Liver (tissue), 9 donors: ENCODE results near the gene PLA2G15. TPM values are rescaled to one million over a fixed set of nuclear protein-coding genes. Genes with fewer than 3 reads are reported as not detected.

Source experiments
- DNase-seq: peaks from one replicate; pipeline ENCODE4 v3.0.0-alpha.2; 2017; ENCODE audit warnings: low spot score
- H3K27ac ChIP-seq, 2 donors: one replicate each; pipeline ENCODE4 v1.7.0; 2013; ENCODE audit warnings: inconsistent platforms in 2 of 2, low read length in 2 of 2, control low read depth in 1 of 2, low read depth in 1 of 2, mild to moderate bottlenecking in 1 of 2
- H3K27me3 ChIP-seq, 4 donors: one replicate each; pipeline versions ENCODE4 v1.6.1 to v1.7.0; 2013; ENCODE audit warnings: low read length in 3 of 4, inconsistent platforms in 1 of 4, mild to moderate bottlenecking in 1 of 4, moderate library complexity in 1 of 4; ENCODE audit not compliant: control insufficient read depth in 4 of 4, insufficient read depth in 4 of 4
- H3K36me3 ChIP-seq, 4 donors: one replicate each; pipeline versions ENCODE4 v1.6.1 to v1.7.0; 2013; ENCODE audit warnings: low read length in 3 of 4, mild to moderate bottlenecking in 3 of 4, low read depth in 1 of 4, moderate library complexity in 1 of 4; ENCODE audit not compliant: control insufficient read depth in 4 of 4, insufficient read depth in 3 of 4
- H3K4me1 ChIP-seq, 4 donors: one replicate each; pipeline versions ENCODE4 v1.6.1 to v1.7.0; 2013; ENCODE audit warnings: low read length in 3 of 4, mild to moderate bottlenecking in 3 of 4, moderate library complexity in 1 of 4; ENCODE audit not compliant: control insufficient read depth in 4 of 4, insufficient read depth in 4 of 4
- H3K4me3 ChIP-seq, 3 donors: one replicate each; pipeline versions ENCODE4 v1.6.1 to v1.7.0; 2013; ENCODE audit warnings: low read length in 3 of 3, control low read depth in 1 of 3, low read depth in 1 of 3, mild to moderate bottlenecking in 1 of 3
- H3K9ac ChIP-seq, 2 donors: one replicate each; pipeline ENCODE4 v1.7.0; 2013; ENCODE audit warnings: low read length in 2 of 2, mild to moderate bottlenecking in 2 of 2, moderate library complexity in 2 of 2, control low read depth in 1 of 2, low read depth in 1 of 2
- H3K9me3 ChIP-seq, 4 donors: one replicate each; pipeline versions ENCODE4 v1.6.1 to v1.7.0; 2013; ENCODE audit warnings: low read length in 3 of 4; ENCODE audit not compliant: control insufficient read depth in 4 of 4
- ATF3 ChIP-seq: IDR thresholded peaks from 2 replicates; pipeline ENCODE4 v1.6.1; 2016; ENCODE audit warnings: antibody characterized with exemption
- CTCF ChIP-seq: fragments of 150-350 bp; IDR thresholded peaks from 2 replicates; pipeline ENCODE4 v1.5.1; 2017; ENCODE audit warnings: improper control_type of control experiment, low read depth, low read length; ENCODE audit not compliant: missing input control
- EGR1 ChIP-seq, 2 donors: IDR thresholded peaks; 2 replicates each; pipeline ENCODE4 v1.6.1; 2016 to 2018; ENCODE audit warnings: antibody characterized with exemption in 2 of 2, low read depth in 2 of 2
- FOXA2 ChIP-seq: IDR thresholded peaks from 2 replicates; pipeline ENCODE4 v1.6.1; 2016; ENCODE audit warnings: antibody characterized with exemption
- GABPA ChIP-seq, 2 donors: IDR thresholded peaks in 1 of 2; conservative IDR thresholded peaks in 1 of 2; 2 replicates each; pipeline ENCODE4 v1.6.1; 2016; ENCODE audit warnings: antibody characterized with exemption in 2 of 2, mild to moderate bottlenecking in 1 of 2, moderate library complexity in 1 of 2
- HNF4A ChIP-seq, 2 donors: conservative IDR thresholded peaks; 2 replicates each; pipeline ENCODE4 v1.6.1; 2016; ENCODE audit warnings: antibody characterized with exemption in 2 of 2, mild to moderate bottlenecking in 2 of 2
- HNF4G ChIP-seq: IDR thresholded peaks from 2 replicates; pipeline ENCODE4 v1.6.1; 2016; ENCODE audit warnings: antibody characterized with exemption
- JUND ChIP-seq, 2 donors: IDR thresholded peaks; 2 replicates each; pipeline ENCODE4 v1.6.1; 2016; ENCODE audit warnings: antibody characterized with exemption in 2 of 2
- NR2F2 ChIP-seq: IDR thresholded peaks from 2 replicates; pipeline ENCODE4 v1.6.1; 2016; ENCODE audit warnings: antibody characterized with exemption
- RAD21 ChIP-seq, 2 donors: IDR thresholded peaks; 2 replicates each; pipeline ENCODE4 v1.6.1; 2016; ENCODE audit warnings: antibody characterized with exemption in 2 of 2, mild to moderate bottlenecking in 2 of 2
- REST ChIP-seq: IDR thresholded peaks from 2 replicates; pipeline ENCODE4 v1.6.1; 2016; ENCODE audit warnings: antibody characterized with exemption, mild to moderate bottlenecking
- RXRA ChIP-seq, 2 donors: IDR thresholded peaks; 2 replicates each; pipeline ENCODE4 v1.6.1; 2017 to 2018; ENCODE audit warnings: antibody characterized with exemption in 2 of 2, mild to moderate bottlenecking in 1 of 2
- YY1 ChIP-seq: IDR thresholded peaks from 2 replicates; pipeline ENCODE4 v1.6.1; 2016; ENCODE audit warnings: antibody characterized with exemption, mild to moderate bottlenecking
- ZBTB33 ChIP-seq: IDR thresholded peaks from 2 replicates; pipeline ENCODE4 v1.6.1; 2016; ENCODE audit warnings: antibody characterized with exemption
- WGBS: extraction: QIAGEN DNeasy Blood & Tissue Kit; methylation state at CpG from one replicate; pipeline ENCODE4 v1.1.7; 2013; 5-methylcytosine and 5-hydroxymethylcytosine counted together
- polyA plus RNA-seq, 2 donors: library from polyadenylated mRNA; stranded (reverse) in 1 of 2; unstranded in 1 of 2; fragments of 200-250 nt in 1 of 2; fragments of >200 nt in 1 of 2; fragmentation: Nextera tagmentation in 1 of 2; extraction: Ambion mirVana in 1 of 2; gene quantifications; one replicate each; pipeline versions ENCODE4 v1.2.1 to v1.2.3, GENCODE V29; 2013 to 2015
- total RNA-seq, 2 donors: library from RNA; depleted of rRNA; stranded (reverse); fragments of >200 nt; gene quantifications; one replicate each; pipeline ENCODE4 v1.2.3, GENCODE V29; 2014
- donor health status: healthy.
- donor health status: healthy.
- donor health status: healthy.
- donor health status: healthy.
- donor health status: healthy.

The PLA2G15 gene
- total and polyA plus RNA-seq, 4 donors, result 4.5 to 19.8 (median 15.1) TPM

GRCh38 chr16:68252383-68252782 is 7.2 kb downstream of the PLA2G15 start:
- TF ChIP-seq YY1 (no peak), FOXA2 (no peak), REST (no peak), CTCF (no peak), RAD21 (IDR thresholded peaks at IDR 0.05) (no peak), EGR1 (IDR thresholded peaks at IDR 0.05; ENCODE audit: low read depth in 2 of 2) (no peak), NR2F2 (no peak), GABPA (IDR thresholded peaks at IDR 0.05 in 1 of 2, conservative IDR thresholded peaks at IDR 0.05 in 1 of 2) (no peak), RXRA (IDR thresholded peaks at IDR 0.05) (no peak), HNF4A (conservative IDR thresholded peaks at IDR 0.05) (no peak), ZBTB33 (no peak)
- peaks cover 2 to 13% (median 11%) of the 10 kb centered on the region in 4 donors for H3K4me1 ChIP-seq
- 93% methylated on average over 5 of the region's 5 CpGs for WGBS
- no peak overlapping the region for H3K4me3 ChIP-seq
- H3K9me3 ChIP-seq, result no peaks in the 10 kb centered on the region
- peaks cover 10 to 22% (median 17%) of the 10 kb centered on the region in 4 donors for H3K36me3 ChIP-seq
- DNase-seq, result no peak
- H3K27ac ChIP-seq, result no peak overlapping the region
- H3K27me3 ChIP-seq, result no peaks in the 10 kb centered on the region
- H3K9ac ChIP-seq, result no peak overlapping the region

- Histone ChIP-seq H3K4me1 (no peaks in the 10 kb centered on the region), H3K9ac (no peak overlapping the region), H3K27me3 (no peaks in the 10 kb centered on the region), H3K9me3 (no peaks in the 10 kb centered on the region), H3K36me3 (peaks cover 12 to 22% (median 19%) of the 10 kb centered on the region in 4 donors), H3K4me3 (no peak overlapping the region), H3K27ac (no peak overlapping the region)
- DNase-seq, result no peak
- WGBS, result 95% methylated on average over 4 of the region's 4 CpGs
- TF ChIP-seq JUND (IDR thresholded peaks at IDR 0.05) (no peak), YY1 (no peak), ATF3 (no peak), NR2F2 (no peak), GABPA (IDR thresholded peaks at IDR 0.05 in 1 of 2, conservative IDR thresholded peaks at IDR 0.05 in 1 of 2) (no peak), FOXA2 (no peak), CTCF (no peak), ZBTB33 (no peak), EGR1 (IDR thresholded peaks at IDR 0.05; ENCODE audit: low read depth in 2 of 2) (no peak), REST (no peak), HNF4G (no peak), RXRA (IDR thresholded peaks at IDR 0.05) (no peak), HNF4A (conservative IDR thresholded peaks at IDR 0.05) (no peak), RAD21 (IDR thresholded peaks at IDR 0.05) (no peak)
These were observed 8.5 kb downstream of the PLA2G15 start for GRCh38 chr16:68253721-68254120.
